GM19395 (cell line): ENCODE data around the gene CLEC18A.
"Not testable (repeated sequence)": the region's sequence is repeated elsewhere in the genome, so short reads cannot be mapped to it uniquely, and the experiment has no call there.

Source experiments
- ATAC-seq: cut with Tn5 transposase; IDR thresholded peaks from one replicate; pipeline ENCODE4 v1.9.1; 2021; ENCODE audit warnings: mild to moderate bottlenecking, moderate library complexity; ENCODE audit not compliant: unreplicated experiment

The CLEC18A gene

GRCh38 chr16:69929480-69929879 is 21.7 kb upstream of the CLEC18A start:
- no peak for ATAC-seq

- no peak for ATAC-seq
Observed at GRCh38 chr16:69930117-69930776, 20.9 kb upstream of the CLEC18A start.

- ATAC-seq: no peak
Observed at GRCh38 chr16:69931631-69932030, 19.5 kb upstream of the CLEC18A start.

- ATAC-seq: no peak
Observed at GRCh38 chr16:69932228-69932627, 18.9 kb upstream of the CLEC18A start.

GRCh38 chr16:69932691-69933392 is 18.3 kb upstream of the CLEC18A start:
- no peak for ATAC-seq

GRCh38 chr16:69934044-69934443 is 17.1 kb upstream of the CLEC18A start:
- no peak for ATAC-seq

- no peak for ATAC-seq
Observed at GRCh38 chr16:69934751-69935150, 16.4 kb upstream of the CLEC18A start.

GRCh38 chr16:69935278-69935711 is 15.8 kb upstream of the CLEC18A start:
- ATAC-seq: no peak

GRCh38 chr16:69935740-69936139 is 15.4 kb upstream of the CLEC18A start:
- ATAC-seq: no peak

GRCh38 chr16:69936252-69936651 is 14.9 kb upstream of the CLEC18A start:
- ATAC-seq: no peak

- no peak for ATAC-seq
Observed at GRCh38 chr16:69936751-69937211, 14.4 kb upstream of the CLEC18A start.

- ATAC-seq: no peak
Observed at GRCh38 chr16:69937465-69937951, 13.6 kb upstream of the CLEC18A start.

- ATAC-seq: no peak
Observed at GRCh38 chr16:69938981-69939820, 11.9 kb upstream of the CLEC18A start.

- ATAC-seq: no peak
Observed at GRCh38 chr16:69939821-69940585, 11.1 kb upstream of the CLEC18A start.

GRCh38 chr16:69940676-69941075 is 10.5 kb upstream of the CLEC18A start:
- ATAC-seq: no peak

- no peak for ATAC-seq
Observed at GRCh38 chr16:69941251-69942098, 9.7 kb upstream of the CLEC18A start.

GRCh38 chr16:69942099-69942491 is 9.0 kb upstream of the CLEC18A start:
- ATAC-seq: no peak

GRCh38 chr16:69942627-69943170 is 8.4 kb upstream of the CLEC18A start:
- no peak for ATAC-seq

GRCh38 chr16:69943241-69944036 is 7.7 kb upstream of the CLEC18A start:
- not testable (repeated sequence) for ATAC-seq
